Tongue (tissue), 2 donors: Measurements from ENCODE around the gene UGT1A5. TPM values are rescaled to one million over a fixed set of nuclear protein-coding genes. Genes with fewer than 3 reads are reported as not detected.

ENCODE experiments used
- DNase-seq: peaks from one replicate; pipeline ENCODE4 v3.0.0-alpha.2; 2015
- total RNA-seq: library from RNA; depleted of rRNA; stranded (reverse); fragments of >200 nt; gene quantifications from one replicate; pipeline ENCODE4 v1.2.3, GENCODE V29; 2014

UGT1A5 gene
- total RNA-seq, 1 donor from 2014 or later, result 0.51 TPM

DNA sequence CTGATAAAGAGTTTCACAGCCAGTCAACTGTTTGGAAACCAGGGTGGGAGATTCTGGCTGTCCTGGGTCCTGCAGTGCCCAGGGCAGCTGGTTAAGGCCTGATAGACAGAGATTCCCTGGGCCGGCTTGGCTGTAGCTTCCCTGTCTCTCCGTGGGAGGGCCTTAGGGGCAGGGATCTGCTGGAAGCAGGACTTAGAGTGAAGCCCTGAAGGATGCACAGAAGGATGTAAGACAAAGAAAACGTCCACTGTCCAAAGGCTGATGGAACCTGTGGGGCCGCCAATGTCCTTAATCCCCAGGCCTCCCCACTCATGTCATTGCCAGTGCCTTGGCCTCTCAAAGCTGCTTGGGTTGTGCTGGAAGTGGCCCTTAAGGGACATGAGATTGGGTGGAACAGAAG, 98.4 kb downstream of the UGT1A5 start:
- DNase-seq, result no peak

- no peak for DNase-seq
Observed at GRCh38 chr2:233811732-233812131, 99.0 kb downstream of the UGT1A5 start.

DNA sequence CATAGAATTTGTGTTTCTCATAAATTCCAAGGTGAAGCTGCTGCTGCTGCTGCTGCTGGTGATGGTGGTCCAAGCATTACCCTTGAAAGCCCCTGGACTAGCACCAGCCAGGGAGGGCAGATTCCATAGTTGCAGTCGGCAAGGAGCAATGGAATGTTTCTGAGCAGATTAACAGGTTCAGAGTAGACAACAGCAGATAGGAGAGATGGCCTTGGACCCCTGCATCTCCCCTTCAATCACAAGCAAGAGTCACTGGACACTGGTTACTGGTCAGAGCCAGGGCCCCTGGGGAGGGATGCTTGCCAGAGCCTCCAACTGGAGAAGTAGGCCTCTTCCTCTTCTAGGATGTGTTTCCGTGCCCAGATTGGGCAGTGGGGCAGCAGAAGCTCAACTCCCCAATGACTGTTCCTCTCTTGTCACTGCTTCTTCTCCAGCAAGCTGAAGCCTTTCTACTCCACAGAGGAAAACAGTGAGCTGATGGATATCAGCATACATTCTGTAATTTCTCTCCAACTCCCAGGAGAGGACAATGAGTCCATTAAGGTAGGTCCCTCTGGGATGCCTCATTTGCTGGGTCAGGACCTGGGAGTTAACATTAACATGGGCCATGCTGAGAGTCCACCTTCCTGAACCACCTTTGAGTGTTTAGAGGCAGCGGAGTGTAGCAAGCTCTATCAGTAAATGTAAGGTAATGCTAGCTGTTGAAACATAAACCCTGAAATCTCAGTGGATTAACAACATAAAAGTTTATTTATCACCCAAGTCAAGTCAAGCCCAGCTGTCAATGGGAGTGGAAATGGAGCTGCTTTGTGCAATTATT, 100.7 kb downstream of the UGT1A5 start:
- DNase-seq, result no peak

DNA sequence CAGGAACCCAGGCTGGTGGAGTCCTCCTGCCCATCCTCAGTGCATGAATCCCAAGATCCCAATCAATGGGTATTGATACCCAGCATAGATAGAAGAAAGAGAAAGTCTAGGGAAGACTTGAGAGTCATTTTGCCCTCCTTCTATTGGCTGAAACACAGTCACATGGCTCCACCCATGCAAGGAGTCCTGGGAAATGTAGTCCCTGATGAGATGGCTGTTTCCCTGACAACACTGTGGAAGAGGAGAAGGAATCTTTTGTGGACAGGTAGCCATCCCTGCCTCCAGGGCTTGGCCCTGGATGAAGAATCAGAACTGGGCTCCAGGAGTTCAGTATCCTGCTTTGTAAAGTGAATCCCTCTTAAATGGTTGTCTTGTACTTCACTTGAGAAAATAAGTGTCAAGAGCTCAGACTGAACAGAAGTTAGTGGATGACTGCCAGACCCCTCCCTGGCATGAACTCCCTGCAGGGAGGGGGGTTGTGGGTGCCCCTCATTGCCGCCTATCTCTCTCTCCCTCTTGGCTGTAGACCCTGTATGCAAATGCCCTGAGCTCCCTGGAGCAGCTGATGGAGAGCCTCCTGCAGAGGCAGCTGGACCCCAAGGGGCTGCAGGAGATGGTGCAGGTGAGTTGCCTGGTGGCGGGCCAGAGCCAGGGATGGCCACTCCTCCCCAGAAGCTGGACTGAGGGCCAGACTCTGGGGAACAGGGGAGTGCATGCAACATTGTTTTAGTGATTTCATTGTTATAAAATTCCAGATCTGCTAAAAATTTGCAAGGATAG, 101.5 kb downstream of the UGT1A5 start:
- DNase-seq, result no peak

DNA sequence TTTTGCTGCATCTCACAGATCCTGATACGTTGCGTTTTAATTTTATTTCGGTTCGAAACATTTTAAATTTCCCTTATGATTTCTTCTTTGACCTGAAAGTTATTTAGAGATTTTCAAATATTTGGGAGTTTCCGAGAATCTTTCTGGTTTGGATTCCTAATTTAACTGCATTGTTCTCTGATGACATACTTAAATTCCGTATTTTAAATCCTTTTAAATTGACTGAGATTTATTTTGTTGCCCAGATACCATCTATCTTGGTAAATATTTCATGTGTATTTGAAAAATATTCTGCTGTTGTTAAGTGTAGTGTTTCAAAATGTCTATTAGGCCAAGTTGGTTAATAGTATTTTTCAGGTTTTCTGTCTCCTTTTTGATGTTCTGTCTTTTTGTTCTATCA, 103.2 kb downstream of the UGT1A5 start:
- no peak for DNase-seq

- DNase-seq, result no peak
Observed at GRCh38 chr2:233816334-233816733, 103.6 kb downstream of the UGT1A5 start.

DNA sequence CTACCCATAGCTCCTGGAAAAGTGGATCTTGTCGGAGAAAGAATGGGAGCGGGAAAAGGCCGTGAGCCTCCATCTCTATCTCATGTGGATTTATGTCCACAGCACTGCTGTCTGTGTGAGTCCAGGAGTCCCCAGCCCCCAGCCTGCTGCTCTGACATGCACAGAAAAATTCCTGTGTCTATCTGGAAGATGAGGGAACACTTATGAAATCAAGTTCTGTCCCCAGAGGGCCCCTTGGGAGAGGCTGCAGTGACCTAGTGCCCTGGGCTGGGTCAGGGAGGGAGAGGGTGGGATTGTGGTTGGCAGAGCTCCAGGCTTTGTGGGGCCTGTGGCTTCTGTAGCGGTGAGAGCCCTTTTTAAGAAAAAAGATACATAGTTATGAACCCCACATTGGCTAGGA, 104.1 kb downstream of the UGT1A5 start:
- no peak for DNase-seq

DNA sequence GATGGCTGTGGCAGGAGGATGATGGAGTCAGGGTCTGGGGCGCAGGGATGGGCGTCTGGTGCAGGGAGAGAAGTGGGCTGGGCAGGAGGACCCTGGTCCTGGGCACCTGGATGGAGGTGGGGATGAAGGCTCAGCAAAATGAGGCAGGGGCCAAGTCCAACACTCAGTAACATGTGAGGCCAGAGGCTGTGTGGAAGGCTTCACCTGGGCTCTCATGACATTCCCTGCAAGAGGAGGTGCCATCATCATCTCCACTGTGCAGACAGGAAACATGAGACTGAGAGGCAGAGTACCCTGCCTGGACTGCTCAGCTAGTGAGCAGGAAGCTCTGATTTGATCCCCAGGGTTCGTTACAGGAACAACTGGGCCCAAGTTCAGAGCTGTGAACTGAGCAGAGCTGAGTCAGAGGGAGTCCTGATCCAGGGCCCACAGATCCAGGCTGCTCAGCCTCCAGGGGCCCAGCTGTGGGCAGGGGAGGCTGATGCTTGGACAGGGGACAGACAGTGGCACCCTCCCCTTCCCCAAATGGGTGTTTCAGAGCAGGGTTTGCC, 104.7 kb downstream of the UGT1A5 start:
- no peak for DNase-seq

DNA sequence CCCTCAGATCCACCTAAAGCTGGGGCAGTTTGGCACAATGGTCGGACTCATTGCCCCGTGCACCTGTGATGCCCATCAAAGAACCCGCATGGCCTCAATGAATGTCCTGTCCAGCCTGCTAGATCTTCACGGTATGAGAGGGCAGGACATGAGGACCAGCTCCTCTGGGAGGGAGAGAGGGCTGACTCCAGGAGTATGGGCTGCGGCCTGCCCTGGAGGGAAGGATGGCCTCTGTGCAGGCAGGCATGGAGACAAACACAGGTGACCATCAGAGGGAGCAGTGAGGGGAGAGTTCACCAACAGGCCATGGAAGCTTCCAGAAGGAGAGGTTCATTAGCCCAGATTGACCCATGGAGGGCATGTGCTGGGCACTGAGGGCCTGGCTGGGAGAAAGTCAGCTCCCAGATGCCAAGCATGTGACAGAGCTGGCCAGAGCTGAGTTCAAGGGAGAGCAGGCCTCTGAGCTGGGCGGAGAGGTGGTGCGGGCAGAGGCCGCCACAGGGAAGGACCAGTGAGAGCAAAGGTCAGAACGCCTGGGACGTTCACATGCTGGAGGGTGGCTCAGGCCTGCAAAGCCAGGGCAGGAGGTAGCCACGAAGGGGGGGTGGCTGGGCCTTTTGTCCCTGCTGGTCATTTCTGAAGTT, 105.4 kb downstream of the UGT1A5 start:
- DNase-seq, result no peak

DNA sequence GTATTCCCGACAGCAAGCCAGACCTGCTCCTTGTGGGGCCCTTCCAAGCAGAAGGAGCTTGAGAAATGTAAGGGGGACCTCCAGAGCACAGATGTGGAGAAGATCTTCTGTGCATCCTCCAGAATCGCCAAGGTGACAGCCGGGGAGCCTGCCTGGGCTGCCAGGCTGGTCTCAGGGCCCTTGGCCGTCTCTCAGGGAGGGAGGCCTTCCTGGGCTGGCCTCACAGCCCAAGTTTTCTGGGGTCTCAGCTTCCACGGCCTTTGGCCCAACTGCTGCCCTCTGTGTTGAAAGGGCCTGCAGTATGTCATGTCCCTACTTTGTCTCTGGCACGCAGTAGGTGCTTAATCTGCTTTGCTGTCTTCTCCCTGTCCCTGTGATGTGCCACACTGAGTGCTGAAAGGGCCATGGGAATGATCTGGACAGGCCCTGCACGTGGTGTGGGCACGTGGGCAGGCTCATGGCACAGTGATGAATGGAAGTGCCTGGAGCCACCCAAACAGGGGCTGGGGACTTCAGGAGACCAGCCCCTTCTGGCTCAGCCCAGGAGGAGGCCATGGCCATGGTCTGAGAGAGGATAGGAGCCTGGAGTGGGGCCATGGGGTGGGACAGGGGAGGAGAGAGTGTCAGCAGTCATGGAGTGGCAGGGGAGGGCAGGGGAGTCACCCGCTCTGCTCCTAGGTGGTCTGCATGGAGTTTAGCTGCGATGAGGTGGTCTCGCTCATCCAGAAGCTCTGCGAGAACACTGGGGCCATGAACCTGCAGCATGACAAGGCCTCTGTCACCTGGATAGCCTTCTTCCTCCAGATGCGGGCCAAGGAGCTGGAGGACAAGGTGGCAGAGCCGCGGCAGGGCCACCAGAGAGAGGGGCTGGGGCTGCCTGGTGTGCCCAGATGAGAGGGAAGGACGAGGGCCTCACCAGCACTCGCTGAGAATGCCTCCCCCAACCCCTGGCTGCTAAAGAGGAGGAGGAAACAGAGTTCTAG, 106.2 kb downstream of the UGT1A5 start:
- DNase-seq, result no peak

DNA sequence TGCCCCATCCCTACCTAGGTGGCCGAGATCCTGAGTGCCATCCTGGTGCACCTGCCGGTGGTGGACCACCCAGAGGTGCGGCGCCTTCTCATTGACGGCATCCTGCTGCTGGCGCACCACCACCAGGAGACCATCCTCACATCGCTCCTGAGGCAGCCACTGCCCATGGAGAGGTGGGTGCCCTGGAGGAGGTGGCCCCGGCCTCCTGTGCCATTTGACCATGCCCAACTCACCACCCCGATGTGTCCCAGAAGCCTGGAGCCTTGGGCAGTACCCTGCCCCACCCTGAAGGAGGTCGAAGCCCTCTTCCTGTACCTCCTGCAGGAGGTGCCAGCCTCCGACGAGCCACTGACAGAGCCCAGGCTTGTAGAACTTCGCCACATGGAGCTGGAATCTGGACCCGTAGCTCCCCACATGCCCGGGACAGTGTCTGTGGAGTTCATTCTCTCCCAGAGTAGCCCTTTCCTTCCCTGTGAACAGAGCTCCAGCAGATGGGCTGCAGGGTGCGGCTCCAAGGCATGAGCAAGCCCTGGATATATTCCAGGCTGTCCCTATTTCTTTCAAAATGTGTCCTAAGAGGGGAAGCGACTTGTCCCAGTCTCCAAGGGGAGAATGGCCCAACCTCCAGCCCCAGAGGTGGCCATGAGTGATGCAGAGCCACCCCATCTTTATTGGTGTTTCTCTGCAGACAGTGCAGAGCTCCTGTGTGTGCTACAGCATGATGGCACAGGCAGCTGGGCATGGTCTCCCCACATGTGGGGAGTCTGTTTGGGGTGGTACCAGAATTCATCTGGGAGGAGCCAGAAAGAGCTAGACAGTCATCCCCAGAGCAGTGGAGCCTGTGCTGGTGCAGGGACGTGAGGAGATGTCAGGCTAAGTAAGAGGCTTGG, 107.4 kb downstream of the UGT1A5 start:
- no peak for DNase-seq

GRCh38 chr2:233820774-233821105, 108.0 kb downstream of the UGT1A5 start:
- no peak for DNase-seq

- DNase-seq, result no peak
Observed at GRCh38 chr2:233821196-233821595, 108.5 kb downstream of the UGT1A5 start.

DNA sequence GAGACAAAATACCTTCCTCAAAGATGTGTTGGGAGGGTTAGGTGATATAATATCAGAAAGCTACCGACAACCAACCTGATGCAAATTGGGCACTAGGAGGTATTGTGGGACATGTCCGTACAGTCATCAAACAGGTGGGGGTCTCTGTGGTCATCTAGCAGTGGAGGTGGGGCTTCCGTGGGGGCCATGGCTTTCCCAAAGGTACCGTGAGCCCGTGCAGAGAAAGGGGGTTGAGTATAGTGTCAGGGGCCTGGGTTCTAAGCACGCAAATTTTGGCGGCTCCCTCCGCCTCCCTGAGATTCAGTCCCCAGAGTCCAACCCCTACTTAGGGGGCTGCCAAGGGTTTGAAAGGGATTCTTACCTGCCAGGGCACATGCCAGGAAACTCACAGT, 109.0 kb downstream of the UGT1A5 start:
- DNase-seq, result no peak

- DNase-seq, result no peak
Observed at GRCh38 chr2:233822101-233822771, 109.5 kb downstream of the UGT1A5 start.

Other genes with a start within 250 kb of the UGT1A5 start
- gene USP40, start 146.1 kb upstream of the UGT1A5 start, total RNA-seq, result 37.3 TPM
- 0.31 TPM for gene UGT1A8, start 95.3 kb upstream of the UGT1A5 start, total RNA-seq
- not detected for gene UGT1A10, start 76.5 kb upstream of the UGT1A5 start, total RNA-seq
- not detected for gene UGT1A9, start 41.0 kb upstream of the UGT1A5 start, total RNA-seq
- gene UGT1A7, start 31.0 kb upstream of the UGT1A5 start, total RNA-seq, result 1.3 TPM
- 9.6 TPM for gene UGT1A6, start 20.0 kb upstream of the UGT1A5 start, total RNA-seq
- 1.6 TPM for gene UGT1A4, start 5.8 kb downstream of the UGT1A5 start, total RNA-seq
- 0.51 TPM for gene UGT1A3, start 16.1 kb downstream of the UGT1A5 start, total RNA-seq
- 0.41 TPM for gene UGT1A1, start 47.4 kb downstream of the UGT1A5 start, total RNA-seq
- 2.5 TPM for gene MROH2A, start 65.4 kb downstream of the UGT1A5 start, total RNA-seq
- 9.8 TPM for gene HJURP, start 141.6 kb downstream of the UGT1A5 start, total RNA-seq
- not detected for gene TRPM8, start 204.5 kb downstream of the UGT1A5 start, total RNA-seq